Activated CD4-positive, CD25-positive, alpha-beta regulatory T cell treated with anti-CD3 and anti-CD28 coated beads, Interleukin-2, amount 50 U/mL, for 72 hours (primary cell): ENCODE measurements around the gene ARHGAP4.

Source experiments
- DNase-seq: peaks from one replicate; pipeline ENCODE4 v3.0.0; 2021

Gene ARHGAP4

GRCh38 chrX:153863251-153863991, 62.6 kb downstream of the ARHGAP4 start:
- DNase-seq, result no peak

- no peak for DNase-seq
Measured at GRCh38 chrX:153862369-153863250, 63.5 kb downstream of the ARHGAP4 start.

- DNase-seq, result no peak
Measured at GRCh38 chrX:153861733-153862310, 64.2 kb downstream of the ARHGAP4 start.

GRCh38 chrX:153861151-153861550, 64.9 kb downstream of the ARHGAP4 start:
- no peak for DNase-seq
